22Rv1 (cell line): ENCODE results near the gene IQGAP2.

ENCODE experiments used
- ZFX ChIP-seq: fragments of 450-650 bp; IDR thresholded peaks from 2 replicates; pipeline ENCODE4 v1.6.1; 2017; ENCODE audit warnings: antibody characterized with exemption, borderline replicate concordance
- TF ChIP-seq, protein P1 (sequence below): fragments of 450-650 bp; IDR thresholded peaks from 2 replicates; pipeline ENCODE4 v1.5.1; 2017; ENCODE audit warnings: mild to moderate bottlenecking

- TF ChIP-seq, protein P1, sequence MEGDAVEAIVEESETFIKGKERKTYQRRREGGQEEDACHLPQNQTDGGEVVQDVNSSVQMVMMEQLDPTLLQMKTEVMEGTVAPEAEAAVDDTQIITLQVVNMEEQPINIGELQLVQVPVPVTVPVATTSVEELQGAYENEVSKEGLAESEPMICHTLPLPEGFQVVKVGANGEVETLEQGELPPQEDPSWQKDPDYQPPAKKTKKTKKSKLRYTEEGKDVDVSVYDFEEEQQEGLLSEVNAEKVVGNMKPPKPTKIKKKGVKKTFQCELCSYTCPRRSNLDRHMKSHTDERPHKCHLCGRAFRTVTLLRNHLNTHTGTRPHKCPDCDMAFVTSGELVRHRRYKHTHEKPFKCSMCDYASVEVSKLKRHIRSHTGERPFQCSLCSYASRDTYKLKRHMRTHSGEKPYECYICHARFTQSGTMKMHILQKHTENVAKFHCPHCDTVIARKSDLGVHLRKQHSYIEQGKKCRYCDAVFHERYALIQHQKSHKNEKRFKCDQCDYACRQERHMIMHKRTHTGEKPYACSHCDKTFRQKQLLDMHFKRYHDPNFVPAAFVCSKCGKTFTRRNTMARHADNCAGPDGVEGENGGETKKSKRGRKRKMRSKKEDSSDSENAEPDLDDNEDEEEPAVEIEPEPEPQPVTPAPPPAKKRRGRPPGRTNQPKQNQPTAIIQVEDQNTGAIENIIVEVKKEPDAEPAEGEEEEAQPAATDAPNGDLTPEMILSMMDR, result no peak
- TF ChIP-seq ZFX, result no peak
These were observed 300.6 kb downstream of the IQGAP2 start for GRCh38 chr5:76703707-76704106.
